Islet precursor cell (in vitro differentiated cells): ENCODE data around the gene ZNF385A.
A peak's percentile ranks its signal among the peaks of the same experiment; 100 is the strongest.

Source experiments
- DNase-seq: peaks from one replicate; pipeline ENCODE4 v3.0.0-alpha.2; 2018

The ZNF385A gene

DNA sequence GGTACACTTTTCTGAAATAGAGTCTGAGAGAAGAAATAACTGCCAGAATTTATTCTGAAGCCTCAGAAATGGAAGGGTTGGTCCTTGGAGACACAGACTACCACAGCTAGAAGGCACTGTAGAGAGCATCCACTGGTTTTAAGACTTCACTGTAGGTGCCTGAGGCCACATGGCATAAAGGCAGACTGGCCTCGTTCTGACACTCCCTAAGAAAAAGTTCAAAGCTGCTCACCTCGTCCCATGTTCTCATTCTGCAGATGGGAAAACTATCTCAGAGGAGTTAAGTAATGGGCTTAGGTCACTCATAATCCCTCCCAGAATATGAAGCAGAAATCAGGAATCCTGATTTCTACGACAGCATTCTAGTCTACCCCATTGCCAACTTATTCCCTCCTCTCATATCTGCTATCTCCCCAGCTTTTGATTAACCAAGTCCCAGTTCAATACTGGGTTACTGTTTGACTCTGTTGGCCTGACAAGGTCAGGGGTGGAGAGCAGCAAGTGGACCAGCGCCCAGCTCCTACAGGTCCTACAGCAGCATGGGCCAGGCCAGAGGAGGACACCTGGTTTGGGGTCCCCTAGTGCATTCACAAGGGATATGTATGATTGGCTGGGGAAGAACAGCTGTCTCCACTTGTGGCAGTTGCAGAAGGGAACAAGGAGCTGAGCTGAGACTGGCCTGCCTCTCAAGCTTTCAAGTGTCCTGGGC, 30.8 kb upstream of the ZNF385A start:
- no peak for DNase-seq

DNA sequence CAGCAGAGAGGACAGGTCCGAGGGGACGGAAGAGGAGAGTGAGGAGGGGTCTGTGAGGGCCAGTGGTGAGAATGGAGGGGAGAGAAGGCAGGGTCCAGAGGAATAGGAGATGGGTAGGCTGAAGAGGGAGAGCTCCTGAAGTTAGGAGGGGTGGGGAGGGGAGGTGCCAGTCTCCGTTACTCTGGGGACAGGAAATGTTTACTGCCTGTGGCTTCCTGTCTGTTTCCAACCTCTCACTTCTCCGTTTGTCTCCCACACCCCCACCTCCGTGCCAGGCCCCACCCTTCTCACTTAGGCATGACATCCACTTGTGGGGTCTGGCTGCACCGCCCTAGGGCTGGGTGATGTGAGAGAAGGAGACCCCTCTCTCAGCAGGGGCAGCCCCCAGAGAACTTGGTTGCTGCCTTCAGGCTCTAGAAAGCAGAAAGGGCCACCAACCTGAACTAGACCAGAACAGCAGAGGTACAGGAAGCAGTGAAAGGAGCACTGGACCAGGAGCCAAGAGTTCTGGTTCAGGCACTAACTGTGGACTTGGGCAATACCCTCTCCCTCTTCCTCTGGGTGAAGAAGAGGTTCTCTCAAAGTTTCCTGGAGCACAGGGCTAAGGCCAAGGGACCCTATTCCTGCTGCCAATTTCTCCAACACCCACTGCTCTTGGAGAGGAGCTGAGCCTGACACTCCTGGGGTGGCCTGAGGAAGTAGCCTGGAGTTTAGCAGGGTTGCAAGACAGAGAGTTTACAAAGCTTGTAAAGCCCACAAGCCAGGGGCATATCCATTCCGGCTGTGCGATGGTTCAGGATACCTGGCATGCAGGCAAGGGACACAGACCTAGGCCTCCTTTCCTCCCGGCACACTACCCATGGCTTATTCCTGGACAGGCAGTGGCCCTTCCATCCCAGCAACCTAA, 29.0 kb upstream of the ZNF385A start:
- DNase-seq, result peak; percentile 48

GRCh38 chr12:54412786-54413185, 28.3 kb upstream of the ZNF385A start:
- peak; percentile 40 for DNase-seq

- DNase-seq, result peak; percentile 45
These were observed 27.8 kb upstream of the ZNF385A start for GRCh38 chr12:54412348-54412747.

DNA sequence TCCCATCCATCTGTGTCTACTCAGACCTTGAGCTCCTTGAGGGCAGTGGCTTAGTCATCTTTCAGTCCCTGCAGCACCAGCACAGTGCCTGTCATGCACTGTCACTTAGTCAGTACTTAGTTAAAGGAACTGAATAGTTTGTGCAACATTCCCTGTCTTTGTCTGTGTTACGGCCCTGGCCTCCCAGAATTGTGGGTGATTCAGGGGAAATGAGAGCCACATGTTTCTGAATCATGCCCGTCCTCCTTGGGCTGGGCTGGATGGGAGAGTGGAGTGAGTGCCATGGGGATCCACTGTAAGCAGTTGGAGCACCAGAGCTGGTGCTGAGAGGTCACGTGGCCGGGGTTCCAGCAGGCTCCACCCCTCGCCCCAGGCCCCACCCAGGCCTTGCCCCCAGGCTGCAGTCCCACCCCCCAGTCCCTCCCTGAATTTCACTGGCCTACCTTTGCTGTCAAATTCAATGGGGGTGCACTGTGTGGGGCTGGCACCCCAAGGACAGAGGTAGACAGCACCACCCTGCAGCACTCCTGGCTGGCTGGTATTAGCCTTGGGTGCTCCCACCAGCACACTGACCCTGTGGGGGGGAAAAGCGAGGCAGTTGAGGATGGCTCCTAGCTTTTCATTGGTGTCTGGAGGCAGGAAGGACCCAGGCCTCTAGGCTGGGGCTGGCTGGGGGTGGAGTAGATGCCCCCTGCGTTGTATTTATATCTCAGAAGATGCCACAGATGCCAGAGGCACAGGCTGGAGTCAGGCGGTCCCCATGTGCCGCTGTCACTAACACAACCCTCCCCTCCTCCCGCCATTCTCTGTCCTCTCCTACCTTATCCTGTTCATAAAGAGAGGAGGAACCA, 27.1 kb upstream of the ZNF385A start:
- DNase-seq, result peak; percentile 90

DNA sequence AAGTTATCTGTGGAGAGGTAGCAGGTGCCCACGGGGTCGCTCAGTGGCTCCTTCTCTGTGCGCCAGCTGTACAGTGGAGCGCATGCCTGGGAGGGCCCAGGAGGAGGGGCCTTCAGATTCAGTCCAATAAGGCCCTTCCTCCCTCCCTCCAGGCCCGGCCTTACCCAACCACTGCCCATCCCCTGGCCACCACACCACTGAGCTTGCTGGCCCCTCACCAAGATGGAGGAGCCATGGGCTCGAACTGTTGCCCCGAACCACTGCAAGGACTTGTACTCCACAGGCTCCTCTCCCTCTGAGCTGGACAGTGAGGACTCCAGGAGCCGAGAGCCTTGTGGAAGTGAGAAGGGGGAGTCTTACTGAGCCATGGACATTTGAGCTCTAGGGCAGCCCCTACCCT, 24.7 kb upstream of the ZNF385A start:
- DNase-seq, result peak; percentile 51

DNA sequence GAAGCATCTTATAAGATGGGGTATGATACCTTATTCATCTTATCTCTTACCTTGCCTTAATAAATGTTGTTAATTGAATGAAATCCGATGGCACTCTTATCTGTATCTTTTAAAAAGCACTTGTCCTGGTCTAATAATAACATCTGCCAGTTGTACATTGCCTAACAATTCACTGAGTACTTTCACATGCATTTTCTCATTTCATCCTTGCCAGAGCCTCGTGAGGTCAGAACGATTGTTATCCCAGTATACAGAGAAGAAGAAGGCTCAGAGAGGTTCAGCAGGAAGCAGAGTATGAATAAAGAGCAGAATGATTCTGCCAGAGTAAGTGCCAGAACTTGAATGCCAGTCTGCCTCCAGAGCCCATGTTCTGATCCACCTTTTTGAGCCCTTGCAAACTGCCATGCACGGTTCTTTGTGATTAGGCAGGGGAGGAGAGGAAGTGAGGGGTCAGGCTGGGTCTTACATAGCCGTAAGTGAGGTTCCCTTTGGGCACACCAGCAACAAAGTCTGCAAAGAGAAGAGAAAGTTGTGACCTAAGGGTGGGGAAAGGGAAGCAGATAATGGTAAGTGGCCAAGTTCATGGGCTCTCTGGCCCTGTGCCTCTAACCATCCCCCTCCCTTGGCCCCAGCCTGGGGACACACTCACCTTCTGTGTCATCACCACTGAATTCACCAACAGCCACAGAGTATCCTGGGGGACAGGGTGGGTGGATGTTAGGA, 22.8 kb upstream of the ZNF385A start:
- DNase-seq, result no peak

DNA sequence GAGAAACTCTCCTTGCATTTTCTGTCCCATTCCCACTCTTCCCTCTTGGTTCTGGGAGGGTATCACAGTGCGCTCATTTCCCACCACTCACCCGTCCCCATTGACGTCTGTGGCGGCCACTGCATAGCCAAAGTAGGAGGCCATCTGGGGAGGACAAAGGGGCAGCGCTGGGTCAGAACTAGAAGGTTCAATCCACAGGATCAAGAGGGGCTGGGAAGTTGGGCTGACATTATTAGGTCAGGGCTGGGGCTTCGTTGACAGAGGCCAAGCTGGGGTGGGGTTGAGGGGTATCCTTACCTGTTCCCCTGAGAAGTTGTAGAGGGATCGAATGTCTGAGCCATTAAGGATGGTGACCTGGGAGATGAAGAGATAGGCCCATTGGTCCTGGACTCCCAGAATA, 21.0 kb upstream of the ZNF385A start:
- no peak for DNase-seq

DNA sequence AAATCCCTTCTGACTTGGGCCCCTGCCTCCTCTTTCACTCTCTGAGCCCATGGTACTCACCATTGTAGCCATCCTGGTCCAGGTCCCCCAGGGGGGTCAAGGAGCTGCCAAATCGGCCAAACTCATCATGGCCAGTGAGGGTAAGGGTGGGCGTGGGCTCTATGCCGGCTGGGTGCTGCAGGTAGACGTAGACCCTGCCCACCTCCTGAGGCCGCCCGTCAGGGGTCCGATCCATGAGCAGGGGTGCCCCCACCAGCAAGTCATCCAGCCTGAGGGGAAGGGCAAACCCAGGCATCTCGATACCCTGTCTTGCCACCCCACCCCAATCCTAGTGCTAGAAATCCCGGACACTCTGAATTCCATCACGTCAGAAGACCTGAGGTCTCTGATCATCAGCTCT, 20.6 kb upstream of the ZNF385A start:
- no peak for DNase-seq

DNA sequence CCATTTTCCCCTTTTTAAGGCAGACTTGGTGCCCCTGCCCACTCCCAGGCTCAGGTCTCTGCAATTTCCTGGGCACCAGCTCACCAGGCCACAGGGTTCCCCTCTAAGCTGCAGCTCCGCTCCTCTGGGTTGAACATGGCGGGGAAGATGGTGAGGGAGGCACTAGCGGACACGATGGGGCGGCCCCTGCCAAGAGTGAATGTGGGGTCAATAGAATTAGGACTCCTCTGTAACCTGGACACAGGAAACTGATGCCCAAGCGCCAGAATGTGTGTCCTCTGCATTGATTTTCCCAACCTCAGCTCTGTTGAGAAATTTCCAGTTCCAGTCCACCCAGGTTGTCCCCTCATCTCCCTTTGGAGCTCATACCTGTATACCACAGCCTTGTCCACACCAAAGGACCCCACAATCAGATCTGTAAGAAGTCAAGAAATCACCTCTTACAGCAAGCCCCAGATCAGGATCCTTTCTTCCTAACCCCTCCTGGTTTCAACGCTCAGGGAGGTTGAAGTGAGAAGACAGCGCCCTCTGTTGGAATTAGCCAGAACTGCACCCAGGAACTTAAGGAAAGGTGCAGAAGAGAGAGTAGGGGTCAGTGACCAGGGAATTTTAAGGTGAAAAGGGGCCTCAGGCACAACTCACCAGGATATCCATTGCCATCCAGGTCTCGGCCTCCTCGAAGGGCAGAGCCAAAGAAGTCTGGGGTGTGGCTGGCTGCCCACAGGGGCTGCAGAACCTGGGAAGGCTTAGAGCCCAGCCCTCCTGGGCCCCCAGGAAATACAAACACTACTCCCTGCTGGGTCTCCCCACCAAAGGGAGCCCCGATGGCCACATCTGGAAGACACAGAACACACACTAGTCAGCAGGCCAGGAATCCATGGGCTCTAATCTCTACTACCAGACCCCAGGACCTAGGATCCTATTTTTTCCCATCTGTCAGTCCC, 19.8 kb upstream of the ZNF385A start:
- peak; percentile 90 for DNase-seq

DNA sequence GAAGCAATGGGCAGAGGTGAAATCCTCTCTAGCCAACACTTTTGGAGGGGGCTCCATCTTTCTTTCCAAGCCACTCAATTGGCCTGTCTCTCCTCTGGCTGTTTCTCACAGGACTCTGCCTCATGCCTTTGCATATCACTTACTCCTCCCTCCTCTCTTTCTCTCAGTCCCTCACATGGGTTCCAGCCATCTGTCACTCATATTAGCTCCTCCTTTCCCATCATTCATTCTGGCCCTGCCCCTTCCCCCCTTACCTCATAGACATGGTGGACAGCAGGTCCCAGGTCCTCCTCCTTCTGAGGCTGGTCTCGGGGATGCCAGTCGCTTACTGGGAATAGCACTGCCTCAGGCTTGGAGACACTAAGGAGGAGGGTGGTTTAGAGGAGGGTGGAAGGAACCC, 16.6 kb upstream of the ZNF385A start:
- no peak for DNase-seq

GRCh38 chr12:54398995-54399793, 14.7 kb upstream of the ZNF385A start:
- peak; percentile 97 for DNase-seq

DNA sequence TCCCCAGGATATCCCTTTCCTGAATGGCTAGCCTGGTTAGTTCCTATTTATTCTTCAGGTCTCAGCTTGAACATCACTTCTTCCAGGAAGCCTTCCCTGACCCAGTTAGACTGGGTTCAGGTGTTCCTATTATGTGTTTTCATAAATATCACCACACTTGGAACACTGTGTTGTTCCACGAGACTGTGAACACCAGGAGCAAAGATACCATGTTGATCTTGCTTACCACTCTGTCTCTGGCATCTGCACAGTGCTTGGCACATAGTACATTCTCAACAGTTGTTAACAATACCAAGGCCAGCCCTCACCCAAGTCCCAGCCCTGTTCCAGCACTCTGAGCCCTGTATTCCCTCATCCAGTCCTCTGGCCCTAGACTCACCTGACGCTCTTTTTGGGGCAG, 13.7 kb upstream of the ZNF385A start:
- no peak for DNase-seq

GRCh38 chr12:54397157-54397556, 12.6 kb upstream of the ZNF385A start:
- no peak for DNase-seq

GRCh38 chr12:54395545-54395944, 11.0 kb upstream of the ZNF385A start:
- no peak for DNase-seq

GRCh38 chr12:54394986-54395385, 10.5 kb upstream of the ZNF385A start:
- no peak for DNase-seq

DNA sequence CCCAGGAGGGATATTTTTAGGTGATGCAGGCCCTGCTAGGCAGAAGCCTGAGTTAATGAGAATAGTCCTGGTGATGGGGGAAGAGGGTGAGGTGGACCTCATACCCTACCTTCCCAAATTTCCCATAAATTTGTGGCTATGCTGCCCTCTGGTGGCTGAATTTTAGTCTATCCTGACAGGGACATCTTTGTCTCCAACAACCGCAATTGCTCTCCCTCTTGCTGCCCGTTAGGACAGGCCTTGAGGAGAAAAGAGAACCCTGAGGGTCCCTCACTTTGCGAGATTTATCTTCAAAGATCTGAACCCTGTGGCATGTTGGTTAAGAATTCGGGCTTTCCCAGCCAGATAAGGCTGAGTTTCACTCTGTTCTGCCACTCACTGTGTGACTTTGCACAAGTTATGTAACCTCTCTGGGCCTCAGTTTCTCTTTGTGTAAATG, 9.8 kb upstream of the ZNF385A start:
- DNase-seq, result peak; percentile 83

GRCh38 chr12:54393743-54394142, 9.2 kb upstream of the ZNF385A start:
- DNase-seq, result no peak

GRCh38 chr12:54393207-54393609, 8.7 kb upstream of the ZNF385A start:
- no peak for DNase-seq

DNA sequence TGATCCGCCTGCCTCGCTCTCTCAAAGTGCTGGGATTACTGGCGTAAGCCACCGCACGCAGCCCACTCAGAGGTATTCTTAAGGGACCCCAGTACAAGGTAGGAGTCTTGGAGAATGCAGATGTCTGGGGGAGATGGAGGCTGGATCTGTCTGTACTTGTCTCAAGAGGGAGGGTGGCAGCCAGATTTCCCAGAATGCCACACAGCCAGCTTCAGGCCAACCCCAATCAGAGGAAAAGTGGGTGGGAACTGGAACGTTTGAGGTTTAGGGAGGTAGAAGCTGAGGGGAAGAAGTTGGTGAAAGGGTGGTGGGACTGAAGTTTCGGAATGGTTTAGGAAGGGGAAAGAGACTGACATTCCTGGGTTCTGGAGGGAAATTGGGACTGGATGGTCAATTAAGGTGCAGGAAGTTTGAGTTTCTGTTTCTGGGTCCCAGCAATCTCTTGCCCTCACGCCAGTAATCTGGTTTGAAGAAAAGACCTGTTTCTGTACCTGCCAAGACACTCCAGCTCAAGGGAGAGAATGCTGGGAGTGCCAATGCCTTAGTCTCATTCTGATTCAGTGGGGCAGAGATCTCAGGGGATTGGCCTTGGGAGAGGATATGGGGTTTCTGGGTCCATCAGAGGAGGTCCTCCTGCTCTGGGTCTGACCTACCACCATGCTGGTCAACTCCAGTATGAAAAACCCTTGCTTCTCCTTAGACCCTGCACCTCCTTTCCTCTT, 8.1 kb upstream of the ZNF385A start:
- no peak for DNase-seq
